Amniotic stem cell (primary cell): Measurements from ENCODE around the gene KNDC1.
"Not testable (repeated sequence)": the region's sequence is repeated elsewhere in the genome, so short reads cannot be mapped to it uniquely, and the experiment has no call there.

ENCODE experiments used
- DNase-seq: peaks from one replicate; lab custom pipeline; 2025; lab: John Stamatoyannopoulos, UW

The KNDC1 gene

DNA sequence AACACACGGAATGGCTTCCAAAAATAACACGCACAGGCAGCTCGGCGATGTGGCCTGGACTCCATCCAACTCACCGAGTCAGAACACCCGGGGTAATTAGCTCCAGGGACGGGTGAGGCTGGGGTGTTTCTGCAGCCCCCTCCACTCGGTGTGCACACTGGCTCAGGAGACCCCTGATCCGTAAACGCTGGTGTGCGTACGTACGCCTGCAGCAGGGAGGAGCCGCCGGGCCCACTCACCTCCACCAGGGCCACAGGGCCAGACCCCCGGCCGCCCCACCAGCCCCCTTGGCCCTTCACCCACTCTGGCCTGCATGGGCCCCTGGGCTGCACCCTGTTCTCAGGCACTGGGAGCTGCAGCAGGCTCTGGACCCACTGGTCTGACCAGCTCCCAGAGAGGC is 47.6 kb downstream of the KNDC1 start:
- DNase-seq: no peak

GRCh38 chr10:133208466-133208865 is 48.4 kb downstream of the KNDC1 start:
- DNase-seq: no peak

- DNase-seq: no peak
These were observed 49.1 kb downstream of the KNDC1 start for GRCh38 chr10:133209117-133209516.

DNA sequence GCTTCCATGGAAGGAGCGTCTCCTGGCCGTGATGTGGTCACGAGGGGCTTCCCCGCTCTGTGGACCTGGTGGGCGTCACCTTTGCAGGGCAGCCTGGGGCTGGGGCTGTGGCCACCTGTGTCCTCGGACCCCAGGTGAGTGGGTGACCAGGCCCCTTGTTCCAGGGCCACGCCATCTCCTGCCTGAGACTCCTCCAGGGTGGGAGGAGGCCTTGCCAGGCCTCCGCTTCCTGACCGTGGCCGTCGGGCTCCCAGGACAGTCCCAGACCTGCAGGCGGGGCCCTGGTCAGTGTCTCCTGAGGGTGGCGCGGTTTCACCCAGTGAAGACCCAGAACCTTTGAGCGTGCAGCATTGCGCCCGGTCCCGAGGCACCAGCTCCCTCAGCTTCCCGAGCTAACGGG is 49.6 kb downstream of the KNDC1 start:
- no peak for DNase-seq

DNA sequence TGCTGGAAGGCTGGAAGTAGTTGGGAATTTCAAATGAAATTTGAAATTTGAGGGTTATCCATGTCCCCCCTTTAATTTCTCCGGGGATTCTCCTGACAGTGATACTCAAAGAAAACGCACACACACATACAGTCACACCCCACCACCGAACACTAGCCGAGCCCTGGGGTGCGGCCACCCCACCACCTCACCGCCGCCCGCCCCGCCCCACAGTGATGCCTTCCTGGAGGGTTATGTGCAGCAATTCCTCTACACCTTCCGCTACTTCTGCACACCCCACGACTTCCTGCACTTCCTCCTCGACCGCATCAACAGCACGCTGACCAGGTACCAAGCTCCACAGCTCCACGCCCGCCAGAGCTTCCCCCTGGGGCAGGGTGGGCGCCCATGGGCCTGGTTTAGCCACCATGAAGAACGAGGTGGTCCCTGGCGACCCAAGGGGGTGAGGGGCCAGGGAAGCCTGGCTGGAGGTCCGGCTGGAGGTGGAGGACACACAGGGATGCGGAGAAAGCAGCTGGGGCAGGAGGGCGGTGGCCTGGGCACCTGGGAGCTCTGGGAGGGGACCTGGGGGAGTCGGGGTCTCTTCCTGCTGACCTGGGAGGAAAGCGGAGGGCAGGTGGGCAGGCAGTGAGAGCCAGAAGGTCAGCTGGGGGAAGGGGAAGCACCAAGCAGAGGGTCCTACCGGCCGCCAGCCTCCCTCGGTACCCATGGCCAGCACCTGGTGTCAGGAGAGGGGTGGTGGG is 50.5 kb downstream of the KNDC1 start:
- DNase-seq: no peak

GRCh38 chr10:133211141-133211830 is 51.3 kb downstream of the KNDC1 start:
- no peak for DNase-seq

DNA sequence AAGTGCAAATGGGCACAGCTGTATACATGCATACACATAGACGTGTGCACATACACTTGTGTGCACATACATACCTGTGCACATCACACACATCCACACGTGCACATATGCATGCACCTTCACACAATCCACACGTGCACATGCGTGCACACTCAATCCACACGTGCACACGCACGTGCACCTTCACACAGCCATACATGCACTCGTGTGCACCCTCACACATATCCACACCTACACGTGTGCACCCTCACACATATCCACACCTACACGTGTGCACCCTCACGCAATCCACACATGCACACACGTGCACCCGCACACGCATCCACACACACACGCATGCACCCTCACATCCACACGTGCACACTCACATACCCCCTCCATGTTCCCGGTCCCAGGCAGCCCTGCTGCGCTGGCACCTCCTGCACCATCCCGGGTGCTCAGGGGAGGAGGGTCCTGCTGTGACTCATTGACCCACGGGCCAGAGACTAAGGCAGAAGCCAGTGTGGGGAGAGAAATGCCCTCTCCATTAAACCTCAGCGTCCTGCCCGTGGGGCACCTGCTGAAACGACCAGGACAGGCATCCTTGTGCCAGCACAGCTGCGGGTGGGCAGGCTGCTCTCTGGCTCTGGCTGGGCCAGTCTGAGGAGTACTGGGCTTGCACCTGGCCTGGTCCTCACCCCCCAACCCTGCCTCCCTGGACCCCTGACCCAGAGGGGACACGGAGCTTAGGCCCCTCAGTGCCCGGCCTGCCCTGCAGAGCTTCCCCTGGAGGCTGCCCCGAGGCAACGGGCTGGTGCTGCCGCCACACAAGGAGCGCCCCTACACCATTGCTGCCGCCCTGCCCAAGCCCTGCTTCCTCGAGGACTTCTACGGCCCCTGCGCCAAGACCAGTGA is 52.2 kb downstream of the KNDC1 start:
- DNase-seq: no peak

- DNase-seq: no peak
These were observed 53.0 kb downstream of the KNDC1 start for GRCh38 chr10:133212853-133213494.

DNA sequence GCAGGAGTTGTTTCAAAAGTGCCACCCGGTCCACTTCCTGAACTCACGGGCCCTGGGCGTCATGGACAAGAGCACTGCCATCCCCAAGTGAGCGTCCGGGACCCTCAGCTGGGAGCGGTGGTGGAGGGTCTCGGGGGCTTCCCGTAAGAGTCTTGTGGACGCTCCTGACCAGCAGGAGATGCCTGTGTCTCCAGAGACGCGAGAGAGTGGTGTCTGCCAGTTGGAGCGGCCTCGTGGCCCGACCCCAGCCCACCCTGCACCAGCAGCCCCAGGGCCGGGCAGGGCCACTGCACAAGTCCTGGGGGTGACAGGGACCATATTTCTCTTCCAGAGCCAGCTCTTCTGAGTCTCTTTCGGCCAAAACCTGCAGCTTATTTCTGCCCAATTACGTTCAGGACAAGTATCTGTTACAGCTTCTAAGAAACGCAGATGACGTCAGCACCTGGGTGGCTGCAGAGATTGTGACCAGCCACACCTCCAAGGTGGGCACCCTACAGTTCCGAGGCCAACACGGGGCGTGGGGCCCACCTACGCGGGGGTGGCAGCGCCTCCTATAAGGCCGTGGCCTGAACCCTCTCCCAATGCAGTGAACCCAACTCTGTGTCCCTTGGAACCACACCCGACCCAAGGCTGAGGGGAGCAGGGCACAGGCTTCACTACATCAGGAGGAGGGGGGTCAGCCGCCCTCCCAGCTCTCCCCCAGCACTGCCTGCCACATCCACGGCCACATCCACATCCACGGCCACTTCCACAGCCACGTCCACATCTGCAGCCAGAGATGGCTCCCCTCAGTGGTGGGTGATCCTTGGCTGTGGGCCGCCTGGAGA is 53.8 kb downstream of the KNDC1 start:
- no peak for DNase-seq

DNA sequence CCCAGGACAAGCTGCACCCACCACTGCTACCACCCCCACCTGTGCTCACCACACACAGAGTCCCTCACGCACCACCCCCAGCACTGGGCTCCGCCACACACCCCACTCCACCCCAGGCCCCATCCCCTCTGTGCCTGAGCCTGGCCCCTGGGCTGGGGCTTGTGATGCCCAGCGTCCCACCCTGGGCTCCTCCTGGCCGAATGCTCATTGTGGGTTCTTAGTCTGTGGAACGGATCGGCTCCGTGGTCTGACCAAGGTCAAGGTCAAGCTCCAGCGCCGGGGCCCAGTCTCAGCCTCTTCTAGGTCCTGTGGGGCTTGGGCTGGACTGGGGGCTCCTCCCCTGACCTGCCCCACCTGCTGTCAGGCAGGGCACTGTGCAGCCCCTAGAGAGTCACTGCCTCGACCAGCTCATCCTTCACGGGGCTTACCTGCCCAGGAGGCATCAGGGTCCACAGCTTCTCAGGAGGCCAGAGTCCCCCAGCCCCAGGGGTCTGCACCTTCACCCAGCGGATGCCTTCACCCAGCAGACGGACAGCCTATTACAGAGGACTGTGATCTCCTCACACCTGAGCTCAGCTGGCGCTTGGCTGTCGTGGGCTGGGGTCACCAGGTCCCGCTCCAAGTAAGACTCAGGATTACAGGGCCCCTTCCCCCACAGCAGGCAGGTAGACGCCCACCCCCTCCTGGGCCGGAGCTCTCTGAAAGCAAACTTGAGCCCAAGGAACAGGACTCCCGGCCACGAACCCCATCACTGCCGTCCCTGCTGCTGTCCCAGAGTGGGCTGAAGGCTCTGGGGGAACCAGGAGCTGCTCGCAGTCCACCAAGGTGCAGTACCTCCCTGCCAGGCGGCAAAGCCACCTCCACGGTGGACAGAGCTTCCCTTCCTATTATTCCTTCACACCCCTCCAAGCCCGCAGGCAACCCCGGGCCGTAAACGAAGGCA is 54.7 kb downstream of the KNDC1 start:
- DNase-seq: no peak

GRCh38 chr10:133215586-133215985 is 55.6 kb downstream of the KNDC1 start:
- DNase-seq: no peak

DNA sequence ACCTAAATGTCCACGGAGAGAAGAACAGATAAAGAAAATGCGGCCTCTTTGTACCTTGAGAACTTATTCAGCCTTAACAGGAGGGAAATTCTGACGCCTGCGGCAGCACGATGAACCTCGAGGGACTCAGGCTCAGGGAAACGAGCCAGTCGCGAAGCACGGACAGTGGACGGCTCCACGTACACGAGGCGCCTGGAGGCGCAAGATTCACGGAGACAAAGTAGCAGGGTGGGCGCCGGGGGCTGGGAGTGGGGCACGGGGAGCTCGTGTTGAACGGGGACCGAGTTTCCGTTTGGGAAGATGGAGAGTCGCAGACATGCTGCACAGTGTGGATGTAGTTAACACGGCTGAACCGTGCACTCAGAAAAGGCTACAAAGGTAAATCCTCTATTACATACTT is 56.8 kb downstream of the KNDC1 start:
- DNase-seq: no peak

GRCh38 chr10:133217800-133218589 is 58.0 kb downstream of the KNDC1 start:
- no peak for DNase-seq

DNA sequence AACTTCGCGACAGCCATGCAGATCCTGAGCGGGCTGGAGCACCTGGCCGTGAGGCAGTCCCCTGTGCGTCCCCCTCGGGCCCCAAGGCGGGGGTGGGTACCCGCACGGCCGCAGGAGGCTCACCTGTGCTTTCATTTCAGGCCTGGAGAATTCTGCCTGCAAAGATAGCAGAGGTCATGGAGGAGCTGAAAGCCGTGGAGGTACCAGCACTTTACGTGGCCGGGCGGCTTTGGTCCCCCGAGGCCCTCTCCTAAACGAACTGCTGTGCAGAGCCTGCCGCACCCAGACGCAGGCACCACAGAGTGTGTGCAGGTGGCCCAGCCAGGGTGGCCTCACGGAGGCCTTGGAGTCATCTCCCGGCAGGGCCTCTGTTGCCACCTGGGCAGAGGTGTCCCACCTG is 58.9 kb downstream of the KNDC1 start:
- no peak for DNase-seq

DNA sequence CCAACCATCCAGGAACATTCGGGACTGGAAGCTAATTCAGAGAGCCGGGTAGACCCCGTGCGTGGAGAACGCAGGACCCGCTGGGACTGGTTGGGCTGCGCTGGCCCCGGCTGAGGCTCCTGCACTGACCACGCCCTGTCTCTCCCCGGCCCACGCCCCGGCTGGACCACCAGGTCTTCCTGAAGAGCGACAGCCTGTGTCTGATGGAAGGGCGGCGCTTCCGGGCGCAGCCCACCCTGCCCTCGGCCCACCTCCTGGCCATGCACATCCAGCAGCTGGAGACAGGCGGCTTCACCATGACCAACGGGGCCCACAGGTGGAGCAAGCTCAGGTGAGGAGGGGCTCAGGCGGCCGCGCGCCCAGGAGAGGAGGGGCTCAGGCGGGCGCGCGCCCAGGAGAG is 59.8 kb downstream of the KNDC1 start:
- DNase-seq: no peak

GRCh38 chr10:133221331-133221730 is 61.3 kb downstream of the KNDC1 start:
- DNase-seq: no peak

GRCh38 chr10:133221756-133222155 is 61.7 kb downstream of the KNDC1 start:
- not testable (repeated sequence) for DNase-seq

GRCh38 chr10:133224076-133224475 is 64.1 kb downstream of the KNDC1 start:
- no peak for DNase-seq

GRCh38 chr10:133224756-133225372 is 64.8 kb downstream of the KNDC1 start:
- DNase-seq: no peak
